HCT116 (cell line): ENCODE data around the gene ARRDC1. TPM values are rescaled to one million over a fixed set of nuclear protein-coding genes. Genes with fewer than 3 reads are reported as not detected.

Experiments used
- ATAC-seq: fragments of 200-7000 bp; cut with Tn5 transposase; 2 replicates; pipeline ENCODE4 v1.9.1; 2020; ENCODE audit warnings: mild to moderate bottlenecking, moderate library complexity
- BruUV-seq: library from RNA; stranded (reverse); fragments of 400-500 nt; replicated peaks from 2 replicates; lab custom pipeline; 2021; lab: Mats Ljungman, UMichigan
- CTCF ChIA-PET: fragments of 300-600 bp; sonication (Branson Sonifier 250); formaldehyde crosslinking; loops from one replicate; lab custom pipeline; 2021; ENCODE audit warnings: antibody characterized with exemption; lab: Charles Lee
- POLR2A ChIA-PET: fragments of 300-600, 350-600 bp; sonication (Branson Sonifier 250); formaldehyde crosslinking; loops from one replicate; lab custom pipeline; 2021; ENCODE audit warnings: antibody characterized with exemption; lab: Charles Lee
- RAD21 ChIA-PET, 2 experiments: fragments of 300-600 bp; sonication (Branson Sonifier 250); formaldehyde crosslinking; loops; one replicate each; lab custom pipeline; 2023; ENCODE audit warnings: low total read pairs in 2 of 2; ENCODE audit not compliant: uncharacterized antibody in 2 of 2, unreplicated experiment in 2 of 2, low non-redundant PET in 1 of 2; lab: Charles Lee
- DNase-seq: peaks from one replicate; pipeline ENCODE4 v3.0.0-alpha.2; 2010; ENCODE audit warnings: low read depth, low spot score
- H2AFZ ChIP-seq: fragments of 200-600 bp; shearing (Covaris generic), sonication (generic); 2 replicates; pipeline ENCODE4 v1.6.1; 2017; ENCODE audit warnings: low read depth, mixed run types, mixed read lengths, antibody characterized with exemption, low read length; ENCODE audit not compliant: poor library complexity, severe bottlenecking
- H3K27ac ChIP-seq: 2 replicates; pipeline ENCODE4 v1.5.1; 2012; ENCODE audit warnings: low read depth, low read length
- H3K27me3 ChIP-seq: fragments of 200-600 bp; sonication (generic); 2 replicates; pipeline ENCODE4 v1.6.1; 2016; ENCODE audit warnings: mixed run types, low read length, mixed read lengths; ENCODE audit not compliant: insufficient read depth
- H3K36me3 ChIP-seq, 2 experiments: fragments of 200-500 bp in 1 of 2; fragments of 200-600 bp in 1 of 2; sonication (Bioruptor generic) in 1 of 2; sonication (generic) in 1 of 2; 2 replicates each; pipeline versions ENCODE4 v1.5.1 to v1.6.1; 2014 to 2016; ENCODE audit warnings: low read length in 2 of 2, inconsistent platforms in 1 of 2, mixed read lengths in 1 of 2, mixed run types in 1 of 2; ENCODE audit not compliant: insufficient read depth in 2 of 2, control insufficient read depth in 1 of 2
- H3K4me1 ChIP-seq, 2 experiments: fragments of 200-600 bp in 1 of 2; sonication (generic) in 1 of 2; 2 replicates each; pipeline versions ENCODE4 v1.5.1 to v1.6.1; 2012 to 2017; ENCODE audit warnings: low read length in 2 of 2, inconsistent platforms in 1 of 2, mild to moderate bottlenecking in 1 of 2, mixed read lengths in 1 of 2, mixed run types in 1 of 2, moderate library complexity in 1 of 2; ENCODE audit not compliant: insufficient read depth in 2 of 2, control insufficient read depth in 1 of 2
- H3K4me2 ChIP-seq: fragments of 200-600 bp; sonication (generic); 2 replicates; pipeline ENCODE4 v1.6.1; 2017; ENCODE audit warnings: mixed run types, low read length, mixed read lengths
- H3K4me3 ChIP-seq, 2 experiments: fragments of 200-600 bp in 1 of 2; sonication (generic) in 1 of 2; replicated peaks in 1 of 2; 2 replicates each; pipeline ENCODE4 v1.5.1; 2011 to 2016; ENCODE audit warnings: low read length in 2 of 2, control low read depth in 1 of 2, low read depth in 1 of 2, mild to moderate bottlenecking in 1 of 2, mixed read lengths in 1 of 2, mixed run types in 1 of 2
- H3K79me2 ChIP-seq: fragments of 200-600 bp; sonication (generic); 2 replicates; pipeline ENCODE4 v1.6.1; 2017; ENCODE audit warnings: mild to moderate bottlenecking, mixed run types, low read length, moderate library complexity, mixed read lengths; ENCODE audit not compliant: insufficient read depth
- H3K9ac ChIP-seq: fragments of 200-600 bp; sonication (generic); 2 replicates; pipeline ENCODE4 v1.6.1; 2016; ENCODE audit warnings: low read length, mixed read lengths
- H3K9me2 ChIP-seq: fragments of 200-600 bp; sonication (generic), shearing (Covaris generic); 2 replicates; pipeline ENCODE4 v1.6.1; 2017; ENCODE audit warnings: mixed run types, mild to moderate bottlenecking, moderate library complexity; ENCODE audit not compliant: insufficient read depth
- H3K9me3 ChIP-seq, 2 experiments: fragments of 200-500 bp in 1 of 2; fragments of 200-600 bp in 1 of 2; sonication (Bioruptor generic) in 1 of 2; sonication (generic) in 1 of 2; 2 replicates each; pipeline ENCODE4 v1.6.1; 2014 to 2017; ENCODE audit warnings: low read length in 2 of 2, mixed read lengths in 2 of 2, inconsistent platforms in 1 of 2, low read depth in 1 of 2, mild to moderate bottlenecking in 1 of 2, mixed run types in 1 of 2, moderate library complexity in 1 of 2; ENCODE audit not compliant: control insufficient read depth in 1 of 2, insufficient read depth in 1 of 2
- H4K20me1 ChIP-seq: fragments of 200-600 bp; sonication (generic), shearing (Covaris generic); 2 replicates; pipeline ENCODE4 v1.6.1; 2017; ENCODE audit warnings: mixed run types, mild to moderate bottlenecking, moderate library complexity; ENCODE audit not compliant: insufficient read depth
- CEBPB ChIP-seq: IDR thresholded peaks from 2 replicates; pipeline ENCODE4 v1.6.1; 2012; ENCODE audit warnings: low read depth
- EGR1 ChIP-seq: IDR thresholded peaks from 2 replicates; pipeline ENCODE4 v1.6.1; 2012; ENCODE audit warnings: low read depth
- EZH2 ChIP-seq: fragments of 200-600 bp; sonication (generic); IDR thresholded peaks from 2 replicates; pipeline ENCODE4 v1.6.1; 2017; ENCODE audit warnings: antibody characterized with exemption, mixed run types
- JUND ChIP-seq: IDR thresholded peaks from 2 replicates; pipeline ENCODE4 v1.6.1; 2012
- POLR2A ChIP-seq: IDR thresholded peaks from 2 replicates; pipeline ENCODE4 v1.7.0; 2011; ENCODE audit warnings: borderline replicate concordance; ENCODE audit not compliant: insufficient read depth, insufficient read length; ENCODE audit errors: extremely low read depth
- SP1 ChIP-seq: IDR thresholded peaks from 2 replicates; pipeline ENCODE4 v1.6.1; 2012; ENCODE audit warnings: low read depth
- SRF ChIP-seq: IDR thresholded peaks from 2 replicates; pipeline ENCODE4 v1.6.1; 2012; ENCODE audit warnings: low read depth
- ZNF274 ChIP-seq: fragments of 200-500 bp; sonication (Bioruptor generic); IDR thresholded peaks from 2 replicates; pipeline ENCODE4 v1.6.1; 2014; ENCODE audit warnings: mild to moderate bottlenecking, low read depth, low read length, inconsistent platforms
- intact Hi-C: fragments of 100-400 bp; cut with micrococcal nuclease; formaldehyde crosslinking; loops from 2 replicates; pipeline ENCODE4 v1.10.0; 2022
- total RNA-seq: library from RNA; stranded (reverse); gene quantifications from one replicate; pipeline ENCODE4 v1.2.1, GENCODE V29; 2021; ENCODE audit not compliant: unreplicated experiment
- TF ChIP-seq, protein P1 (sequence below), 3 experiments: fragments of 200-600 bp in 1 of 3; sonication (generic) in 1 of 3; IDR thresholded peaks in 2 of 3; conservative IDR thresholded peaks in 1 of 3; 2 replicates each; pipeline ENCODE4 v1.5.1; 2012 to 2017; ENCODE audit warnings: low read depth in 2 of 3, low read length in 2 of 3, antibody characterized with exemption in 1 of 3, borderline replicate concordance in 1 of 3, control low read depth in 1 of 3, mild to moderate bottlenecking in 1 of 3, mixed read lengths in 1 of 3, mixed run types in 1 of 3, moderate library complexity in 1 of 3; ENCODE audit not compliant: insufficient read depth in 1 of 3
- TF ChIP-seq, protein P2 (sequence below): IDR thresholded peaks from 2 replicates; pipeline ENCODE4 v1.6.1; 2011; ENCODE audit warnings: mild to moderate bottlenecking, low read length, moderate library complexity; ENCODE audit not compliant: insufficient replicate concordance; ENCODE audit errors: extremely low read depth
- TF ChIP-seq, protein P3 (sequence below): IDR thresholded peaks from 2 replicates; pipeline ENCODE4 v1.6.1; 2012; ENCODE audit warnings: low read depth

ARRDC1 gene
- total RNA-seq, 1 experiment from 2014 or later, result 82.8 TPM

DNA sequence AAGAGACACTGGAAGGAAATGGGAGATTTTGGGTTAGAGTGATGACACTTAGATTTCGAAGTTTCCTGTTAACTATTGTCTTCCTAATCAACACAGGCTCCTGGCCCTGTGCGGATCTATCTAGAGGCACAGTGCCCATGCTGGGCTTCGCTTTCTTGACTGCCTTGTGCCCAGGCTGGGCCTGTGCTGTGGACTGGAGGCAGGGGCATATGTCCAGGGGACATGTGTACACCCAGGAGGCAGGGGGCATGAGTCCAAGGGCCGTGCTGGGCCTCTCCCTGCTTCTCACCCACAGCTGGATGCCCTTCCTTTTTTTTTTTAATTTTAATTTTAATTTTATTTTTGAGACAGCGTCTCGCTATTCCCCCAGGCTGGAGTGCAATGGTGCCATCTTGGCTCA is 50.9 kb downstream of the ARRDC1 start (continued):
- TF ChIP-seq ZNF274, result no peak
- TF ChIP-seq, protein P1, sequence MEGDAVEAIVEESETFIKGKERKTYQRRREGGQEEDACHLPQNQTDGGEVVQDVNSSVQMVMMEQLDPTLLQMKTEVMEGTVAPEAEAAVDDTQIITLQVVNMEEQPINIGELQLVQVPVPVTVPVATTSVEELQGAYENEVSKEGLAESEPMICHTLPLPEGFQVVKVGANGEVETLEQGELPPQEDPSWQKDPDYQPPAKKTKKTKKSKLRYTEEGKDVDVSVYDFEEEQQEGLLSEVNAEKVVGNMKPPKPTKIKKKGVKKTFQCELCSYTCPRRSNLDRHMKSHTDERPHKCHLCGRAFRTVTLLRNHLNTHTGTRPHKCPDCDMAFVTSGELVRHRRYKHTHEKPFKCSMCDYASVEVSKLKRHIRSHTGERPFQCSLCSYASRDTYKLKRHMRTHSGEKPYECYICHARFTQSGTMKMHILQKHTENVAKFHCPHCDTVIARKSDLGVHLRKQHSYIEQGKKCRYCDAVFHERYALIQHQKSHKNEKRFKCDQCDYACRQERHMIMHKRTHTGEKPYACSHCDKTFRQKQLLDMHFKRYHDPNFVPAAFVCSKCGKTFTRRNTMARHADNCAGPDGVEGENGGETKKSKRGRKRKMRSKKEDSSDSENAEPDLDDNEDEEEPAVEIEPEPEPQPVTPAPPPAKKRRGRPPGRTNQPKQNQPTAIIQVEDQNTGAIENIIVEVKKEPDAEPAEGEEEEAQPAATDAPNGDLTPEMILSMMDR (IDR thresholded peaks at IDR 0.05 in 2 of 3, conservative IDR thresholded peaks at IDR 0.05 in 1 of 3; ENCODE audit: borderline replicate concordance in 1 of 3, insufficient read depth in 1 of 3, low read depth in 2 of 3, low read length in 2 of 3), result no peak
- no peak for TF ChIP-seq JUND
- TF ChIP-seq, all 23 proteins: peak for 0

DNA sequence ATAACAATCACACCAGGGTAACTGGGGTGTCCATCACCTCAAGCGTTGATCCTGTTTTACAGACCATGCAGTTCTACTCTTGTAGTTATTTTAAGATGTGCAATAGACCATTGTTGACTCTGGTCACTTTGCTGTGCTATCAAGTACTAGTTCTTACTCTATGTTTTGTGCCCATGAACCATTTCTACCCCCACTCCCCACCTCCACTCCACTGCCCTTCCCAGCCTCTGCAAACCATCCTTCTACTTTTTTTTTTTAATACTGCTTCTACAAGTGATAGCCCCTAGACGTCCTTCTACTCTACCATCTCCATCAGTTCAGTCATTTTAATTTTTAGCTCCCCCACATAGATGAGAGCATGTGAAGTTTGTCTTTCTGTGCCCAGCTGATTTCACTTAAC is 52.1 kb downstream of the ARRDC1 start:
- Histone ChIP-seq H3K9me3 (no peaks in the 10 kb centered on the region), H3K9ac (no peak overlapping the region), H3K27me3 (no peaks in the 10 kb centered on the region), H3K4me3 (no peak overlapping the region), H3K4me1 (no peaks in the 10 kb centered on the region), H3K4me2 (no peak overlapping the region), H2AFZ (no peak overlapping the region), H3K79me2 (peaks cover 97% of the 10 kb centered on the region), H4K20me1 (peaks cover 3% of the 10 kb centered on the region; the same call in 1 of the 2 replicates), H3K27ac (no peak overlapping the region), H3K36me3 (0 out of 4 replicates have a peak, but pooled peaks cover 0 to 3% of the 10 kb centered on the region in 2 experiments), H3K9me2 (no peaks in the 10 kb centered on the region)
- POLR2A ChIA-PET, result no interaction called here
- intact Hi-C loops, result no loop called here
- RAD21 ChIA-PET, result no interaction called here
- CTCF ChIA-PET, result no interaction called here
- no peak for TF ChIP-seq POLR2A
- no peak for TF ChIP-seq EGR1
- TF ChIP-seq, protein P2, sequence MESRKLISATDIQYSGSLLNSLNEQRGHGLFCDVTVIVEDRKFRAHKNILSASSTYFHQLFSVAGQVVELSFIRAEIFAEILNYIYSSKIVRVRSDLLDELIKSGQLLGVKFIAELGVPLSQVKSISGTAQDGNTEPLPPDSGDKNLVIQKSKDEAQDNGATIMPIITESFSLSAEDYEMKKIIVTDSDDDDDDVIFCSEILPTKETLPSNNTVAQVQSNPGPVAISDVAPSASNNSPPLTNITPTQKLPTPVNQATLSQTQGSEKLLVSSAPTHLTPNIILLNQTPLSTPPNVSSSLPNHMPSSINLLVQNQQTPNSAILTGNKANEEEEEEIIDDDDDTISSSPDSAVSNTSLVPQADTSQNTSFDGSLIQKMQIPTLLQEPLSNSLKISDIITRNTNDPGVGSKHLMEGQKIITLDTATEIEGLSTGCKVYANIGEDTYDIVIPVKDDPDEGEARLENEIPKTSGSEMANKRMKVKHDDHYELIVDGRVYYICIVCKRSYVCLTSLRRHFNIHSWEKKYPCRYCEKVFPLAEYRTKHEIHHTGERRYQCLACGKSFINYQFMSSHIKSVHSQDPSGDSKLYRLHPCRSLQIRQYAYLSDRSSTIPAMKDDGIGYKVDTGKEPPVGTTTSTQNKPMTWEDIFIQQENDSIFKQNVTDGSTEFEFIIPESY, result no peak
- TF ChIP-seq EZH2, result no peak
- TF ChIP-seq, protein P3, sequence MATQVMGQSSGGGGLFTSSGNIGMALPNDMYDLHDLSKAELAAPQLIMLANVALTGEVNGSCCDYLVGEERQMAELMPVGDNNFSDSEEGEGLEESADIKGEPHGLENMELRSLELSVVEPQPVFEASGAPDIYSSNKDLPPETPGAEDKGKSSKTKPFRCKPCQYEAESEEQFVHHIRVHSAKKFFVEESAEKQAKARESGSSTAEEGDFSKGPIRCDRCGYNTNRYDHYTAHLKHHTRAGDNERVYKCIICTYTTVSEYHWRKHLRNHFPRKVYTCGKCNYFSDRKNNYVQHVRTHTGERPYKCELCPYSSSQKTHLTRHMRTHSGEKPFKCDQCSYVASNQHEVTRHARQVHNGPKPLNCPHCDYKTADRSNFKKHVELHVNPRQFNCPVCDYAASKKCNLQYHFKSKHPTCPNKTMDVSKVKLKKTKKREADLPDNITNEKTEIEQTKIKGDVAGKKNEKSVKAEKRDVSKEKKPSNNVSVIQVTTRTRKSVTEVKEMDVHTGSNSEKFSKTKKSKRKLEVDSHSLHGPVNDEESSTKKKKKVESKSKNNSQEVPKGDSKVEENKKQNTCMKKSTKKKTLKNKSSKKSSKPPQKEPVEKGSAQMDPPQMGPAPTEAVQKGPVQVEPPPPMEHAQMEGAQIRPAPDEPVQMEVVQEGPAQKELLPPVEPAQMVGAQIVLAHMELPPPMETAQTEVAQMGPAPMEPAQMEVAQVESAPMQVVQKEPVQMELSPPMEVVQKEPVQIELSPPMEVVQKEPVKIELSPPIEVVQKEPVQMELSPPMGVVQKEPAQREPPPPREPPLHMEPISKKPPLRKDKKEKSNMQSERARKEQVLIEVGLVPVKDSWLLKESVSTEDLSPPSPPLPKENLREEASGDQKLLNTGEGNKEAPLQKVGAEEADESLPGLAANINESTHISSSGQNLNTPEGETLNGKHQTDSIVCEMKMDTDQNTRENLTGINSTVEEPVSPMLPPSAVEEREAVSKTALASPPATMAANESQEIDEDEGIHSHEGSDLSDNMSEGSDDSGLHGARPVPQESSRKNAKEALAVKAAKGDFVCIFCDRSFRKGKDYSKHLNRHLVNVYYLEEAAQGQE, result no peak
- TF ChIP-seq JUND, result no peak
- TF ChIP-seq CEBPB, result no peak
- TF ChIP-seq SRF, result no peak
- TF ChIP-seq SP1, result no peak
- ATAC-seq (no peak), DNase-seq (no peak)
- BruUV-seq, result no TSS peak
